Measurements from ENCODE around the gene GFOD1. TPM values are rescaled to one million over a fixed set of nuclear protein-coding genes. Genes with fewer than 3 reads are reported as not detected.

The GFOD1 gene
- total and polyA plus RNA-seq, 4 donors: 2.6 to 16.8 (median 5.0) TPM

DNA sequence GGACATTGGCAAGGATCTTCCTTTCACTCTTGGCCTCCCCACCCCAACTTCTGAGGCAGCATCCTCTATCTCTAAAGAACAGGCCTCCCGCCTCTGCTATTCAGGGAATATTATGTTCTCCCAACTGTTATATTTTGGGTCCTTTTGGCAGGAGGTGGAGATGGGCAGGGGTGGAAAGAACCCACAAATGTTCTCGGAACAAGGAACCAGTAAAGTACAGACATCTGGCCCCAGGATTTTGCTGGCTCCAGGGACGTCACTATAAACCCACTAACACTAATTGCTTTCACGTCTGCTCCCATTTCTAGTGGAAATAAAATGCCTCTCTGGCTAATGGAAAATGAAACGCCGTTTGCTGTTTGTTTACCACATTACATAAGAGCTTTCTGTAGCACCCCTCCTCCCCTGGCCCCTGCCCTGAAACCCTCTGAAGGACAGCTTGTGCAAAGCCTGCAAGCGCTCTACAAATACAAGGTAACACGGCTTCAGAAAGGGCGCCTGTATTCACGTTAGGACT is 81.4 kb downstream of the GFOD1 start (continued):
- TF ChIP-seq, protein P1, sequence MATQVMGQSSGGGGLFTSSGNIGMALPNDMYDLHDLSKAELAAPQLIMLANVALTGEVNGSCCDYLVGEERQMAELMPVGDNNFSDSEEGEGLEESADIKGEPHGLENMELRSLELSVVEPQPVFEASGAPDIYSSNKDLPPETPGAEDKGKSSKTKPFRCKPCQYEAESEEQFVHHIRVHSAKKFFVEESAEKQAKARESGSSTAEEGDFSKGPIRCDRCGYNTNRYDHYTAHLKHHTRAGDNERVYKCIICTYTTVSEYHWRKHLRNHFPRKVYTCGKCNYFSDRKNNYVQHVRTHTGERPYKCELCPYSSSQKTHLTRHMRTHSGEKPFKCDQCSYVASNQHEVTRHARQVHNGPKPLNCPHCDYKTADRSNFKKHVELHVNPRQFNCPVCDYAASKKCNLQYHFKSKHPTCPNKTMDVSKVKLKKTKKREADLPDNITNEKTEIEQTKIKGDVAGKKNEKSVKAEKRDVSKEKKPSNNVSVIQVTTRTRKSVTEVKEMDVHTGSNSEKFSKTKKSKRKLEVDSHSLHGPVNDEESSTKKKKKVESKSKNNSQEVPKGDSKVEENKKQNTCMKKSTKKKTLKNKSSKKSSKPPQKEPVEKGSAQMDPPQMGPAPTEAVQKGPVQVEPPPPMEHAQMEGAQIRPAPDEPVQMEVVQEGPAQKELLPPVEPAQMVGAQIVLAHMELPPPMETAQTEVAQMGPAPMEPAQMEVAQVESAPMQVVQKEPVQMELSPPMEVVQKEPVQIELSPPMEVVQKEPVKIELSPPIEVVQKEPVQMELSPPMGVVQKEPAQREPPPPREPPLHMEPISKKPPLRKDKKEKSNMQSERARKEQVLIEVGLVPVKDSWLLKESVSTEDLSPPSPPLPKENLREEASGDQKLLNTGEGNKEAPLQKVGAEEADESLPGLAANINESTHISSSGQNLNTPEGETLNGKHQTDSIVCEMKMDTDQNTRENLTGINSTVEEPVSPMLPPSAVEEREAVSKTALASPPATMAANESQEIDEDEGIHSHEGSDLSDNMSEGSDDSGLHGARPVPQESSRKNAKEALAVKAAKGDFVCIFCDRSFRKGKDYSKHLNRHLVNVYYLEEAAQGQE (IDR thresholded peaks at IDR 0.05): no peak
- TF ChIP-seq HNF4G (IDR thresholded peaks at IDR 0.05) (no peak), FOXA2 (IDR thresholded peaks at IDR 0.05) (no peak)

DNA sequence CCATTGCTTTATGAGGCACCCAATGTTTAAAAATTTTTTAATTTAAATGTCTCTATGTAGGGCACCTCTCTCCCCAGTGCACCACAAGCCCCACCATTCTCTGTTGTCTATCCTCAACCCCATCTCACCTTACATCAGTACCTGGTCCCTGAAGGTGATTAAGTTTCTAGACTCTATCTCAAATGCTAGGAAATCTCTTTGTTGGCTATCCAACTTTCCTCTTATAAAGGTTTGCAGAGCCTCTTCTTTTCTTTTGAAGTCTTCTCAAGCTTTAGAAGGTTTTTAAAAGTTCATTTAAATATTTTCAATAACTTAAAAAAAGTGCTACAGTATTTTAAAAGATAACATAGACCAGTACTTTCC is 82.5 kb downstream of the GFOD1 start:
- H3K27me3 ChIP-seq (ENCODE audit: control insufficient read depth in 4 of 4, insufficient read depth in 4 of 4, low read length in 3 of 4): no peaks in the 10 kb centered on the region
- H3K4me1 ChIP-seq (ENCODE audit: control insufficient read depth in 4 of 4, insufficient read depth in 4 of 4, low read length in 3 of 4): peaks cover 15 to 45% (median 44%) of the 10 kb centered on the region in 4 donors
- peak; percentile 23 for DNase-seq (ENCODE audit: low spot score)
- no peaks in the 10 kb centered on the region for H3K36me3 ChIP-seq (ENCODE audit: control insufficient read depth in 4 of 4, insufficient read depth in 3 of 4, low read depth in 1 of 4, low read length in 3 of 4)
- no peak for TF ChIP-seq FOXA1 (IDR thresholded peaks at IDR 0.05)
- no peak for TF ChIP-seq YY1 (IDR thresholded peaks at IDR 0.05)
- TF ChIP-seq EGR1 (IDR thresholded peaks at IDR 0.05; ENCODE audit: low read depth in 2 of 2): no peak
- TF ChIP-seq, protein P2, sequence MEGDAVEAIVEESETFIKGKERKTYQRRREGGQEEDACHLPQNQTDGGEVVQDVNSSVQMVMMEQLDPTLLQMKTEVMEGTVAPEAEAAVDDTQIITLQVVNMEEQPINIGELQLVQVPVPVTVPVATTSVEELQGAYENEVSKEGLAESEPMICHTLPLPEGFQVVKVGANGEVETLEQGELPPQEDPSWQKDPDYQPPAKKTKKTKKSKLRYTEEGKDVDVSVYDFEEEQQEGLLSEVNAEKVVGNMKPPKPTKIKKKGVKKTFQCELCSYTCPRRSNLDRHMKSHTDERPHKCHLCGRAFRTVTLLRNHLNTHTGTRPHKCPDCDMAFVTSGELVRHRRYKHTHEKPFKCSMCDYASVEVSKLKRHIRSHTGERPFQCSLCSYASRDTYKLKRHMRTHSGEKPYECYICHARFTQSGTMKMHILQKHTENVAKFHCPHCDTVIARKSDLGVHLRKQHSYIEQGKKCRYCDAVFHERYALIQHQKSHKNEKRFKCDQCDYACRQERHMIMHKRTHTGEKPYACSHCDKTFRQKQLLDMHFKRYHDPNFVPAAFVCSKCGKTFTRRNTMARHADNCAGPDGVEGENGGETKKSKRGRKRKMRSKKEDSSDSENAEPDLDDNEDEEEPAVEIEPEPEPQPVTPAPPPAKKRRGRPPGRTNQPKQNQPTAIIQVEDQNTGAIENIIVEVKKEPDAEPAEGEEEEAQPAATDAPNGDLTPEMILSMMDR (IDR thresholded peaks at IDR 0.05; ENCODE audit: low read depth, low read length, missing input control): no peak
- no peak for TF ChIP-seq GABPA (IDR thresholded peaks at IDR 0.05 in 1 of 2, conservative IDR thresholded peaks at IDR 0.05 in 1 of 2)
- no peak for TF ChIP-seq FOXA2 (IDR thresholded peaks at IDR 0.05)
- TF ChIP-seq, protein P3, sequence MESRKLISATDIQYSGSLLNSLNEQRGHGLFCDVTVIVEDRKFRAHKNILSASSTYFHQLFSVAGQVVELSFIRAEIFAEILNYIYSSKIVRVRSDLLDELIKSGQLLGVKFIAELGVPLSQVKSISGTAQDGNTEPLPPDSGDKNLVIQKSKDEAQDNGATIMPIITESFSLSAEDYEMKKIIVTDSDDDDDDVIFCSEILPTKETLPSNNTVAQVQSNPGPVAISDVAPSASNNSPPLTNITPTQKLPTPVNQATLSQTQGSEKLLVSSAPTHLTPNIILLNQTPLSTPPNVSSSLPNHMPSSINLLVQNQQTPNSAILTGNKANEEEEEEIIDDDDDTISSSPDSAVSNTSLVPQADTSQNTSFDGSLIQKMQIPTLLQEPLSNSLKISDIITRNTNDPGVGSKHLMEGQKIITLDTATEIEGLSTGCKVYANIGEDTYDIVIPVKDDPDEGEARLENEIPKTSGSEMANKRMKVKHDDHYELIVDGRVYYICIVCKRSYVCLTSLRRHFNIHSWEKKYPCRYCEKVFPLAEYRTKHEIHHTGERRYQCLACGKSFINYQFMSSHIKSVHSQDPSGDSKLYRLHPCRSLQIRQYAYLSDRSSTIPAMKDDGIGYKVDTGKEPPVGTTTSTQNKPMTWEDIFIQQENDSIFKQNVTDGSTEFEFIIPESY (IDR thresholded peaks at IDR 0.05): peak; percentile 14
- TF ChIP-seq, protein P4, sequence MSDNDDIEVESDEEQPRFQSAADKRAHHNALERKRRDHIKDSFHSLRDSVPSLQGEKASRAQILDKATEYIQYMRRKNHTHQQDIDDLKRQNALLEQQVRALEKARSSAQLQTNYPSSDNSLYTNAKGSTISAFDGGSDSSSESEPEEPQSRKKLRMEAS (IDR thresholded peaks at IDR 0.05): peak; percentile 1
- TF ChIP-seq TAF1 (conservative IDR thresholded peaks at IDR 0.05): no peak
- H3K27ac ChIP-seq (ENCODE audit: low read depth in 1 of 2, low read length in 2 of 2): peak overlapping the region; percentile 52 to 70
- no peak overlapping the region for H3K4me3 ChIP-seq (ENCODE audit: low read depth in 1 of 3, low read length in 3 of 3)
- H3K9ac ChIP-seq (ENCODE audit: low read depth in 1 of 2, low read length in 2 of 2): no peak overlapping the region
- no peaks in the 10 kb centered on the region for H3K9me3 ChIP-seq (ENCODE audit: control insufficient read depth in 4 of 4, low read length in 3 of 4)

DNA sequence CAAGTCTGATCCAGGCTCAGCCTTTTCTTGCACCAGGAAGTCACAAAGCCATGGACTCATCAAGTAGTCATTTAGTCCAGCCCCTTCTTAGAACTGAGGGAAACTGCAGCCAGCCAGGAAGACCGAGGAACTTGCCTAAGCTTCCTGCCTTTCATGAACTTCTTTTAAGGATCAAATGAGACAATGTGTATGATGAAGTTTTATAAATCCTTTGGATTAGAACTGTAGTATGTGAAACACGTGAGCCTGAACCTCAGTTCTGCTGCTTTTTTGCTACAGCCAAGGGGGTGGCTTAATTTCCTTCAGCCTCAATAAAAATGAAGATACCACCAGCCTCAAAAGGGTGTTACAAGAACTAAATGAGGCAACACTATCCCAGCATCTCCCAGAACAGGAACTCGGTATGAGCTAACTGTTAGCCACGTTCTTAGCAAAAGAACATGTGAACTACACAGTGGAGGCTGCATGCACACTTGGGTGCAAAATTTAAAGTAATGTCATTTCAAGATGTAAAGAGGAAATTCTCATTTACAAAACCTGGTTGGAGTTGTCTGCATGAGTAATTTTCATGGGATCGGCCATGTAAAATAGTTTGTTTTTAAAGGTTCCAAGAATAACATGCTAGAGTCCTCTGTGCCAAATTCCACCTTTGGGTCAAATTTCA is 83.0 kb downstream of the GFOD1 start:
- H3K9ac ChIP-seq (ENCODE audit: low read depth in 1 of 2, low read length in 2 of 2): no peak overlapping the region
- peaks cover 15 to 45% (median 43%) of the 10 kb centered on the region in 4 donors for H3K4me1 ChIP-seq (ENCODE audit: control insufficient read depth in 4 of 4, insufficient read depth in 4 of 4, low read length in 3 of 4)
- peak overlapping the region; percentile 52 to 70 for H3K27ac ChIP-seq (ENCODE audit: low read depth in 1 of 2, low read length in 2 of 2)
- no peaks in the 10 kb centered on the region for H3K36me3 ChIP-seq (ENCODE audit: control insufficient read depth in 4 of 4, insufficient read depth in 3 of 4, low read depth in 1 of 4, low read length in 3 of 4)
- peak; percentile 62 to 78 for TF ChIP-seq HNF4A (conservative IDR thresholded peaks at IDR 0.05)
- no peak for TF ChIP-seq FOXA2 (IDR thresholded peaks at IDR 0.05)
- peak; percentile 73 for TF ChIP-seq YY1 (IDR thresholded peaks at IDR 0.05)
- no peak for TF ChIP-seq RAD21 (IDR thresholded peaks at IDR 0.05)
- no peak for TF ChIP-seq SP1 (IDR thresholded peaks at IDR 0.05)
- peak; percentile 18 for TF ChIP-seq NR2F2 (IDR thresholded peaks at IDR 0.05)
- TF ChIP-seq, protein P4 (IDR thresholded peaks at IDR 0.05): peak; percentile 12
- TF ChIP-seq RXRA (IDR thresholded peaks at IDR 0.05): peak in 1 of 2 donors; percentile 41
- no peak for TF ChIP-seq TAF1 (conservative IDR thresholded peaks at IDR 0.05)
- peak; percentile 27 for DNase-seq (ENCODE audit: low spot score)
- no peak overlapping the region for H3K4me3 ChIP-seq (ENCODE audit: low read depth in 1 of 3, low read length in 3 of 3)
- H3K9me3 ChIP-seq (ENCODE audit: control insufficient read depth in 4 of 4, low read length in 3 of 4): no peaks in the 10 kb centered on the region
- H3K27me3 ChIP-seq (ENCODE audit: control insufficient read depth in 4 of 4, insufficient read depth in 4 of 4, low read length in 3 of 4): no peaks in the 10 kb centered on the region
- 37% methylated on average over 5 of the region's 5 CpGs for WGBS
